IMR-90 (cell line): Measurements from ENCODE around the gene R3HDML. TPM values are rescaled to one million over a fixed set of nuclear protein-coding genes. Genes with fewer than 3 reads are reported as not detected.

Source experiments
- ATAC-seq: fragments of 200-7000 bp; cut with Tn5 transposase; 2 replicates; pipeline ENCODE4 v1.9.1; 2020; ENCODE audit warnings: low read depth, mild to moderate bottlenecking, moderate library complexity
- BruUV-seq: library from RNA; stranded (reverse); fragments of 400-500 nt; replicated peaks from 2 replicates; lab custom pipeline; 2021; lab: Mats Ljungman, UMichigan
- CTCF ChIA-PET: fragments of 300-600 bp; formaldehyde crosslinking; extraction: SDS; loops from one replicate; lab custom pipeline; 2021; ENCODE audit warnings: antibody characterized with exemption; lab: Yijun Ruan, JAX
- POLR2A ChIA-PET: fragments of 300-600 bp; sonication (Branson Sonifier 250); formaldehyde crosslinking; loops from one replicate; lab custom pipeline; 2022; ENCODE audit warnings: antibody characterized with exemption; ENCODE audit not compliant: unreplicated experiment; lab: Charles Lee
- DNase-seq: peaks from one replicate; pipeline ENCODE4 v3.0.0; 2013
- H2AFZ ChIP-seq: replicated peaks from 2 replicates; pipeline ENCODE3; 2013; ENCODE audit warnings: low read length, mild to moderate bottlenecking; ENCODE audit not compliant: poor library complexity
- H2AK5ac ChIP-seq: 2 replicates; pipeline ENCODE4 v1.6.1; 2013; ENCODE audit warnings: low read depth, low read length, inconsistent platforms
- H2AK9ac ChIP-seq: replicated peaks from 2 replicates; pipeline ENCODE3; 2013; ENCODE audit warnings: mild to moderate bottlenecking, low read depth, low read length, moderate library complexity; ENCODE audit not compliant: poor library complexity
- H2BK120ac ChIP-seq: 2 replicates; pipeline ENCODE4 v1.6.1; 2013; ENCODE audit warnings: low read depth, low read length, inconsistent platforms
- H2BK15ac ChIP-seq: 3 replicates; pipeline ENCODE4 v1.6.1; 2013; ENCODE audit warnings: low read depth, low read length, inconsistent platforms
- H2BK20ac ChIP-seq: 2 replicates; pipeline ENCODE4 v1.6.1; 2013; ENCODE audit warnings: low read depth, mild to moderate bottlenecking, inconsistent platforms, low read length, moderate library complexity
- H2BK5ac ChIP-seq: 2 replicates; pipeline ENCODE4 v1.6.1; 2013; ENCODE audit warnings: mild to moderate bottlenecking, low read depth, low read length, inconsistent platforms; ENCODE audit not compliant: poor library complexity, severe bottlenecking
- H3K14ac ChIP-seq: replicated peaks from 2 replicates; pipeline ENCODE4 v1.6.1; 2013; ENCODE audit warnings: low read depth, low read length, inconsistent platforms
- H3K18ac ChIP-seq: 2 replicates; pipeline ENCODE4 v1.6.1; 2013; ENCODE audit warnings: low read depth, low read length, control low read depth
- H3K23ac ChIP-seq: 2 replicates; pipeline ENCODE4 v1.6.1; 2013; ENCODE audit warnings: low read depth, low read length, inconsistent platforms
- H3K27ac ChIP-seq: 2 replicates; pipeline ENCODE4 v1.5.1; 2013; ENCODE audit warnings: mild to moderate bottlenecking, control low read depth, low read length; ENCODE audit not compliant: insufficient read depth
- H3K27me3 ChIP-seq: 2 replicates; pipeline ENCODE4 v1.6.1; 2013; ENCODE audit warnings: low read length; ENCODE audit not compliant: control insufficient read depth, insufficient read depth
- H3K36me3 ChIP-seq: 2 replicates; pipeline ENCODE4 v1.6.1; 2013; ENCODE audit warnings: low read length, mixed read lengths; ENCODE audit not compliant: control insufficient read depth, insufficient read depth
- H3K4ac ChIP-seq: 2 replicates; pipeline ENCODE4 v1.6.1; 2013; ENCODE audit warnings: low read depth, low read length, inconsistent platforms
- H3K4me1 ChIP-seq: 2 replicates; pipeline ENCODE4 v1.6.1; 2013; ENCODE audit warnings: low read length, mixed read lengths; ENCODE audit not compliant: control insufficient read depth, insufficient read depth
- H3K4me2 ChIP-seq: 2 replicates; pipeline ENCODE4 v1.6.1; 2013; ENCODE audit warnings: low read depth, mild to moderate bottlenecking, control low read depth, low read length, moderate library complexity
- H3K4me3 ChIP-seq: 2 replicates; pipeline ENCODE4 v1.5.1; 2013; ENCODE audit warnings: low read depth, mild to moderate bottlenecking, control low read depth, low read length, moderate library complexity; ENCODE audit not compliant: insufficient read depth
- H3K56ac ChIP-seq: 2 replicates; pipeline ENCODE4 v1.6.1; 2013; ENCODE audit warnings: low read length, inconsistent platforms; ENCODE audit not compliant: insufficient read depth; ENCODE audit errors: extremely low read depth
- H3K79me1 ChIP-seq, 2 experiments: 2 replicates each; pipeline ENCODE4 v1.6.1; 2013; ENCODE audit warnings: low read length in 2 of 2, inconsistent platforms in 1 of 2, low read depth in 1 of 2
- H3K9ac ChIP-seq: 2 replicates; pipeline ENCODE4 v1.6.1; 2013; ENCODE audit warnings: low read depth, low read length, control low read depth
- H3K9me1 ChIP-seq: 2 replicates; pipeline ENCODE4 v1.6.1; 2013; ENCODE audit warnings: low read length, inconsistent platforms; ENCODE audit not compliant: insufficient read depth
- H3K9me3 ChIP-seq: 2 replicates; pipeline ENCODE4 v1.6.1; 2013; ENCODE audit warnings: low read length; ENCODE audit not compliant: control insufficient read depth, insufficient read depth
- H4K20me1 ChIP-seq: 2 replicates; pipeline ENCODE4 v1.6.1; 2013; ENCODE audit warnings: low read length, inconsistent platforms; ENCODE audit not compliant: insufficient read depth
- H4K5ac ChIP-seq: 2 replicates; pipeline ENCODE4 v1.6.1; 2013; ENCODE audit warnings: mild to moderate bottlenecking, low read depth, low read length, control low read depth
- H4K8ac ChIP-seq, 2 experiments: 2 replicates each; pipeline ENCODE4 v1.6.1; 2013; ENCODE audit warnings: low read depth in 2 of 2, low read length in 2 of 2, control low read depth in 1 of 2, inconsistent platforms in 1 of 2
- H4K91ac ChIP-seq: 2 replicates; pipeline ENCODE4 v1.6.1; 2013; ENCODE audit warnings: low read depth, low read length, inconsistent platforms; ENCODE audit not compliant: insufficient read depth
- BHLHE40 ChIP-seq: fragments of 150-350 bp; IDR thresholded peaks from 2 replicates; pipeline ENCODE4 v1.6.1; 2016; ENCODE audit warnings: mild to moderate bottlenecking, low read depth, low read length
- CEBPB ChIP-seq: IDR thresholded peaks from 2 replicates; pipeline ENCODE4 v1.6.1; 2012; ENCODE audit warnings: low read depth, low read length, improper control_type of control experiment
- CHD1 ChIP-seq: IDR thresholded peaks from 2 replicates; pipeline ENCODE4 v1.6.1; 2012; ENCODE audit warnings: low read depth, low read length, improper control_type of control experiment
- CTCF ChIP-seq: conservative IDR thresholded peaks from 2 replicates; pipeline ENCODE4 v1.5.1; 2012; ENCODE audit warnings: mild to moderate bottlenecking, low read depth, low read length, improper control_type of control experiment
- ELK1 ChIP-seq: fragments of 150-350 bp; IDR thresholded peaks from 2 replicates; pipeline ENCODE4 v1.6.1; 2016; ENCODE audit warnings: low read depth, mild to moderate bottlenecking, low read length, moderate library complexity, borderline replicate concordance
- FOS ChIP-seq: fragments of 150-350 bp; IDR thresholded peaks from 2 replicates; pipeline ENCODE4 v1.6.1; 2016; ENCODE audit warnings: low read depth, low read length
- MAFK ChIP-seq: IDR thresholded peaks from 2 replicates; pipeline ENCODE4 v1.6.1; 2012; ENCODE audit warnings: low read depth, low read length, improper control_type of control experiment
- MAZ ChIP-seq: IDR thresholded peaks from 2 replicates; pipeline ENCODE4 v1.6.1; 2012; ENCODE audit warnings: low read depth, mild to moderate bottlenecking, low read length, improper control_type of control experiment, moderate library complexity, borderline replicate concordance
- MXI1 ChIP-seq: IDR thresholded peaks from 2 replicates; pipeline ENCODE4 v1.6.1; 2012; ENCODE audit warnings: low read depth, mild to moderate bottlenecking, low read length, moderate library complexity, borderline replicate concordance
- NFE2L2 ChIP-seq: fragments of 150-350 bp; IDR thresholded peaks from 2 replicates; pipeline ENCODE4 v1.6.1; 2016; ENCODE audit warnings: low read depth, mild to moderate bottlenecking, low read length
- POLR2A ChIP-seq: IDR thresholded peaks from 2 replicates; pipeline ENCODE4 v1.6.1; 2012; ENCODE audit warnings: mild to moderate bottlenecking, low read depth, low read length
- RAD21 ChIP-seq: IDR thresholded peaks from 2 replicates; pipeline ENCODE4 v1.6.1; 2012; ENCODE audit warnings: low read length, improper control_type of control experiment
- RCOR1 ChIP-seq: IDR thresholded peaks from 2 replicates; pipeline ENCODE4 v1.6.1; 2012; ENCODE audit warnings: mild to moderate bottlenecking, low read length, improper control_type of control experiment; ENCODE audit not compliant: insufficient replicate concordance
- RFX5 ChIP-seq: IDR thresholded peaks from 2 replicates; pipeline ENCODE4 v1.8.0; 2012; ENCODE audit warnings: low read depth, mild to moderate bottlenecking, low read length, moderate library complexity
- SMC3 ChIP-seq: fragments of 150-350 bp; IDR thresholded peaks from 2 replicates; pipeline ENCODE4 v1.6.1; 2016; ENCODE audit warnings: low read depth, mild to moderate bottlenecking, antibody characterized with exemption, low read length, moderate library complexity
- USF2 ChIP-seq: fragments of 150-350 bp; IDR thresholded peaks from 2 replicates; pipeline ENCODE4 v1.6.1; 2017; ENCODE audit warnings: mild to moderate bottlenecking, antibody characterized with exemption, low read length, low read depth
- WGBS, 2 experiments: methylation state at CpG; one replicate each; pipeline versions ENCODE4 v1.1.5 to v1.1.7; 2013; ENCODE audit warnings: missing lambda C conversion rate in 2 of 2; ENCODE audit not compliant: insufficient read length in 1 of 2; ENCODE audit errors: extremely low coverage in 2 of 2; 5-methylcytosine and 5-hydroxymethylcytosine counted together
- dilution Hi-C: fragments of 300-500 bp; cut with HindIII; formaldehyde crosslinking; loops from one replicate; pipeline ENCODE4 v1.14.3; 2018; ENCODE audit warnings: low sequenced_read_pairs; ENCODE audit not compliant: unreplicated experiment
- in situ Hi-C: fragments of 300-500 bp; cut with MboI; formaldehyde crosslinking; loops from 3 replicates; pipeline ENCODE4 v1.14.3; 2019; ENCODE audit warnings: low sequenced_read_pairs, inconsistent platforms, mixed read lengths
- intact Hi-C: fragments of 100-400 bp; cut with micrococcal nuclease; formaldehyde crosslinking; loops from 2 replicates; pipeline ENCODE4 v1.10.0; 2022
- polyA plus RNA-seq, 3 experiments: library from polyadenylated mRNA; depleted of rRNA; stranded (reverse); fragments of >200 nt; gene quantifications; 2 replicates each; pipeline ENCODE4 v1.2.3, GENCODE V29; 2012; ENCODE audit warnings: low replicate concordance in 1 of 3
- total RNA-seq: library from RNA; depleted of rRNA; stranded (reverse); fragments of >200 nt; gene quantifications from 2 replicates; pipeline ENCODE4 v1.2.3, GENCODE V29; 2012

Gene R3HDML
- total and polyA plus RNA-seq, 2 of the 4 experiments (the other 2 are of a cell fraction), result not detected

- ChIA-PET CTCF (no interaction called here), POLR2A (no interaction called here)
- no peak overlapping the region for H4K5ac ChIP-seq
- BruUV-seq, result no TSS peak
- no peak overlapping the region for H2AK9ac ChIP-seq
- no peak overlapping the region for H3K4me2 ChIP-seq
- ATAC-seq (no peak), DNase-seq (no peak)
- in situ Hi-C loops (no loop called here), dilution Hi-C loops (no loop called here), intact Hi-C loops (no loop called here)
- H2BK15ac ChIP-seq, result no peak overlapping the region
- H3K56ac ChIP-seq, result no peak overlapping the region
- H3K79me1 ChIP-seq, result no peaks in the 10 kb centered on the region
- H3K9me1 ChIP-seq, result no peaks in the 10 kb centered on the region
- no peak overlapping the region for H2AFZ ChIP-seq
- H3K4me3 ChIP-seq, result no peak overlapping the region
- H2BK120ac ChIP-seq, result no peak overlapping the region
- no peak overlapping the region for H3K14ac ChIP-seq
- H3K9ac ChIP-seq, result no peak overlapping the region
- H2BK5ac ChIP-seq, result no peak overlapping the region
- H2AK5ac ChIP-seq, result no peak overlapping the region
- no peak overlapping the region for H3K27ac ChIP-seq
- WGBS, 2 experiments, result 57% methylated on average over 2 of the region's 4 CpGs; no CpG with 5 or more reads in 1 of the 2 experiments
- H3K9me3 ChIP-seq, result no peaks in the 10 kb centered on the region
- no peak overlapping the region for H4K91ac ChIP-seq
- H3K23ac ChIP-seq, result no peak overlapping the region
- H3K4me1 ChIP-seq, result no peaks in the 10 kb centered on the region
- no peak for TF ChIP-seq NFE2L2
- no peak for TF ChIP-seq USF2
- TF ChIP-seq CEBPB, result no peak
- no peak for TF ChIP-seq MXI1
- TF ChIP-seq POLR2A, result no peak
- no peak for TF ChIP-seq ELK1
- no peak for TF ChIP-seq CHD1
- no peak for TF ChIP-seq RFX5
- no peak for TF ChIP-seq FOS
- no peak for TF ChIP-seq RAD21
- no peak for TF ChIP-seq SMC3
- TF ChIP-seq RCOR1, result no peak
- no peak for TF ChIP-seq CTCF
- TF ChIP-seq MAZ, result no peak
- no peak for TF ChIP-seq BHLHE40
- no peak for TF ChIP-seq MAFK
- H4K20me1 ChIP-seq, result no peaks in the 10 kb centered on the region
- no peaks in the 10 kb centered on the region for H3K36me3 ChIP-seq
- peaks cover 43% of the 10 kb centered on the region for H3K27me3 ChIP-seq
- no peak overlapping the region for H2BK20ac ChIP-seq
- H4K8ac ChIP-seq, result no peak overlapping the region
- no peak overlapping the region for H3K18ac ChIP-seq
- no peak overlapping the region for H3K4ac ChIP-seq
Measured at GRCh38 chr20:44334709-44335108, 2.1 kb upstream of the R3HDML start.
